Hypothalamus (tissue), 51 donors: ENCODE results near the gene ATXN1.

Experiments used
- DNase-seq, 51 donors: peaks; one replicate each; lab custom pipeline; 2025; lab: John Stamatoyannopoulos, UW

Gene ATXN1

GRCh38 chr6:16764188-16764950 is 3.1 kb upstream of the ATXN1 start:
- peak in 1 of 51 donors; percentile 29 for DNase-seq

GRCh38 chr6:16762550-16763477 is 1.6 kb upstream of the ATXN1 start:
- peak in 6 of 51 donors; percentile 7 to 74 (median 27) for DNase-seq

- DNase-seq: peak in 2 of 51 donors; percentile 27 to 38
These were observed 949 bp upstream of the ATXN1 start for GRCh38 chr6:16762268-16762549.

- DNase-seq: peak in 50 of 51 donors; percentile 42 to 94 (median 76)
These were observed 409 bp upstream of the ATXN1 start for GRCh38 chr6:16761471-16762267.

GRCh38 chr6:16759646-16760515 is 1.4 kb downstream of the ATXN1 start:
- DNase-seq: peak; percentile 35 to 92 (median 77)

GRCh38 chr6:16759181-16759645 is 2.0 kb downstream of the ATXN1 start:
- DNase-seq: peak in 6 of 51 donors; percentile 5 to 69 (median 36)

- DNase-seq: peak in 9 of 51 donors; percentile 10 to 81 (median 29)
These were observed 2.9 kb downstream of the ATXN1 start for GRCh38 chr6:16758163-16758975.

GRCh38 chr6:16757332-16757731 is 3.9 kb downstream of the ATXN1 start:
- no peak for DNase-seq

GRCh38 chr6:16756660-16757255 is 4.5 kb downstream of the ATXN1 start:
- no peak for DNase-seq

- no peak for DNase-seq
These were observed 5.7 kb downstream of the ATXN1 start for GRCh38 chr6:16755544-16755943.

GRCh38 chr6:16754876-16755275 is 6.4 kb downstream of the ATXN1 start:
- DNase-seq: no peak

- DNase-seq: no peak
These were observed 7.0 kb downstream of the ATXN1 start for GRCh38 chr6:16754274-16754673.

GRCh38 chr6:16753341-16753740 is 7.9 kb downstream of the ATXN1 start:
- DNase-seq: no peak

GRCh38 chr6:16752206-16752866 is 8.9 kb downstream of the ATXN1 start:
- no peak for DNase-seq

- DNase-seq: no peak
These were observed 9.9 kb downstream of the ATXN1 start for GRCh38 chr6:16751251-16751946.

- no peak for DNase-seq
These were observed 10.7 kb downstream of the ATXN1 start for GRCh38 chr6:16750566-16750965.
